D721Med (cell line): Measurements from ENCODE around the gene AGPAT2.

Experiments
- DNase-seq: peaks from one replicate; pipeline ENCODE4 v3.0.0; 2011; ENCODE audit warnings: low spot score; ENCODE audit not compliant: insufficient read length
- FAIRE-seq: peaks from 2 replicates; lab custom pipeline; 2011; peaks lifted over from hg19 to GRCh38; lab: Jason Lieb, UNC
- TF ChIP-seq, protein P1 (sequence below): IDR thresholded peaks from 2 replicates; pipeline ENCODE4 v1.5.1; 2012; ENCODE audit warnings: mild to moderate bottlenecking, control low read depth; ENCODE audit not compliant: insufficient read depth; ENCODE audit errors: missing control alignments

The AGPAT2 gene

DNA sequence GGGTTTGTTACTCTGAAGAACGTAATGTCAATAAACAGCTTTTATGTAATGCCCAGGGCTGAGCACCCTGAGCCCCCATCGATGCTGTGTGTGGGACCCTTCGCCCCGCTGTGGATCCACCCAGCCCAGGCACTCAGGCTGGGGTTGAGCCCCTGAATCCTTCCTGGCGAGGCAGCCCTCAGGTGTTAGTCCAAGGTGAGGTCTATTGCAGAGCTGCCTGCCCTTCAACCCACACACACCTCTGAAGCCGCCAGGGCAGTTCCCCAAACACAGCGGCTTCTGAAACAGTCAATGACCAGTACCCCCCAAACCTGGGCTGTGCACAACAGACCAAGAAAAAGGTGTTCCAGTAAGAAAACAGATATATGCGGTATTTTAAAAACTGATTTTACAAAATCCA, 36.7 kb upstream of the AGPAT2 start:
- FAIRE-seq (no peak), DNase-seq (no peak)
- TF ChIP-seq, protein P1, sequence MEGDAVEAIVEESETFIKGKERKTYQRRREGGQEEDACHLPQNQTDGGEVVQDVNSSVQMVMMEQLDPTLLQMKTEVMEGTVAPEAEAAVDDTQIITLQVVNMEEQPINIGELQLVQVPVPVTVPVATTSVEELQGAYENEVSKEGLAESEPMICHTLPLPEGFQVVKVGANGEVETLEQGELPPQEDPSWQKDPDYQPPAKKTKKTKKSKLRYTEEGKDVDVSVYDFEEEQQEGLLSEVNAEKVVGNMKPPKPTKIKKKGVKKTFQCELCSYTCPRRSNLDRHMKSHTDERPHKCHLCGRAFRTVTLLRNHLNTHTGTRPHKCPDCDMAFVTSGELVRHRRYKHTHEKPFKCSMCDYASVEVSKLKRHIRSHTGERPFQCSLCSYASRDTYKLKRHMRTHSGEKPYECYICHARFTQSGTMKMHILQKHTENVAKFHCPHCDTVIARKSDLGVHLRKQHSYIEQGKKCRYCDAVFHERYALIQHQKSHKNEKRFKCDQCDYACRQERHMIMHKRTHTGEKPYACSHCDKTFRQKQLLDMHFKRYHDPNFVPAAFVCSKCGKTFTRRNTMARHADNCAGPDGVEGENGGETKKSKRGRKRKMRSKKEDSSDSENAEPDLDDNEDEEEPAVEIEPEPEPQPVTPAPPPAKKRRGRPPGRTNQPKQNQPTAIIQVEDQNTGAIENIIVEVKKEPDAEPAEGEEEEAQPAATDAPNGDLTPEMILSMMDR, result no peak

DNA sequence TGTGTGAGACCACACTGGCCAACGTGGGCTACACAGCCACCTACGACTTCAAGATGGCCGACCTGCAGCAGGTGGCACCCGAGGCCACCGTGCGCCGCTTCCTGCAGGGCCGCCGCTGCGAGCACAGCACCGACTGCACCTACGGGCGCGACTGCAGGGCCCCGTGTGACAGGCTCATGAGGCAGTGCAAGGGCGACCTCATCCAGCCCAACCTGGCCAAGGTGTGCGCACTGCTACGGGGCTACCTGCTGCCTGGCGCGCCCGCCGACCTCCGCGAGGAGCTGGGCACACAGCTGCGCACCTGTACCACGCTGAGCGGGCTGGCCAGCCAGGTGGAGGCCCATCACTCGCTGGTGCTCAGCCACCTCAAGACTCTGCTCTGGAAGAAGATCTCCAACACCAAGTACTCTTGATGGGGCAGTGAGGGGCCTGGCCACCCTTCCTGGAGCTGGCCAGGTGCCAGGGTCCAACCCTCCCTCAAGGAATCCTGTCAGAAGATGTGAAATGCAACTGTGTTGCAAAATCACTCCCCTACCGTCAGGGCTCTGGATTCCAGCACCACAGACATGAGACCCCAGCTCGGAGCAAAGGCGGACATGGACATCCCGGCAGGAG, 36.2 kb upstream of the AGPAT2 start:
- TF ChIP-seq, protein P1, result no peak
- FAIRE-seq (no peak), DNase-seq (no peak)

DNA sequence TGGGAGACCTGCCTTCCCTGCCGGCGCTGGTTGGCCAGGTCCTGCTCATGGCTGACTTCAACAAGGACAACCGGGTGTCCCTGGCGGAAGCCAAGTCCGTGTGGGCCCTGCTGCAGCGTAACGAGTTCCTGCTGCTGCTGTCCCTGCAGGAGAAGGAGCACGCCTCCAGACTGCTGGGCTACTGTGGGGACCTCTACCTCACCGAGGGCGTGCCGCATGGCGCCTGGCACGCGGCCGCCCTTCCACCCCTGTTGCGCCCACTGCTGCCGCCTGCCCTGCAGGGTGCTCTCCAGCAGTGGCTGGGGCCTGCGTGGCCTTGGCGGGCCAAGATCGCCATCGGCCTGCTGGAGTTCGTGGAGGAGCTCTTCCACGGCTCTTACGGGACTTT, 35.7 kb upstream of the AGPAT2 start:
- TF ChIP-seq, protein P1, result no peak
- no peak for FAIRE-seq
- no peak for DNase-seq

DNA sequence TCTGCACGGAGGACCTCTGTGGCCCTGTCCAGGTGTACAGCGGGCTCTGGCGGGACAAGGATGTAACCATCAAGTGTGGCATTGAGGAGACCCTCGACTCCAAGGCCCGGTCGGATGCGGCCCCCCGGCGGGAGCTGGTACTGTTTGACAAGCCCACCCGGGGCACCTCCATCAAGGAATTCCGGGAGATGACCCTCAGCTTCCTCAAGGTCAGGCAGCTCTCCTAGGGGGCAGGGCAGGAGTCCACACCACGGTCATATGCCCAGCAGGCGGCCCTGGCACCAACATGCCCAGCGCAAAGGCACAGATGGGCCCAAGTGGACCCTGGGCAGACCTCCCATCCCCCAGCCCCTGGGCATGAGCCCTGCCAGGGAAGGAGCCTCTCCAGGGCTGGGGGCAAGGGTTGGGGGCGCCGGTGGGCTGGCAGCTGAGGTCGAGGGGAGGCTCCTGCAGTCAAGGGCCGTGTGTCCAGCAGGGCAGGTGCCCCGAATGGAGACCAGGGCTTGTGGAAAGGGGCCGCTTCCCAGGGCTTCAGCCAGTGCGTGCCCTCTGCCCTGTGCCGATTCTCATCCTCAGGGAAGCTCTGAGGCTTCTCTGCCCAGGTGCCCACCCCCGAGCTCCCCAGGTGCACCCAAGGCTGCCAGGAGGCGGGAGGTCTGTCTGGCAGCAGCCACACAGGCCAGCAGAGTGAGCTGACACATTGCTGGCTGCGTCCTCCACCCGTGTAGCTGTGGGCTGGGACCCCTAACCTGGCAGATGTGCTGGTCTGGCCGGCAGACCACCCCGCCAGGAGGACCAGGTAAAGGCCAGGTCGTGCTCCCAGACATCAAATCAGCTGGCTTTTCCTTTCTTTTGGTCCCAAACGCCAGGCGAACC, 35.1 kb upstream of the AGPAT2 start:
- FAIRE-seq (no peak), DNase-seq (no peak)
- TF ChIP-seq, protein P1, result no peak

DNA sequence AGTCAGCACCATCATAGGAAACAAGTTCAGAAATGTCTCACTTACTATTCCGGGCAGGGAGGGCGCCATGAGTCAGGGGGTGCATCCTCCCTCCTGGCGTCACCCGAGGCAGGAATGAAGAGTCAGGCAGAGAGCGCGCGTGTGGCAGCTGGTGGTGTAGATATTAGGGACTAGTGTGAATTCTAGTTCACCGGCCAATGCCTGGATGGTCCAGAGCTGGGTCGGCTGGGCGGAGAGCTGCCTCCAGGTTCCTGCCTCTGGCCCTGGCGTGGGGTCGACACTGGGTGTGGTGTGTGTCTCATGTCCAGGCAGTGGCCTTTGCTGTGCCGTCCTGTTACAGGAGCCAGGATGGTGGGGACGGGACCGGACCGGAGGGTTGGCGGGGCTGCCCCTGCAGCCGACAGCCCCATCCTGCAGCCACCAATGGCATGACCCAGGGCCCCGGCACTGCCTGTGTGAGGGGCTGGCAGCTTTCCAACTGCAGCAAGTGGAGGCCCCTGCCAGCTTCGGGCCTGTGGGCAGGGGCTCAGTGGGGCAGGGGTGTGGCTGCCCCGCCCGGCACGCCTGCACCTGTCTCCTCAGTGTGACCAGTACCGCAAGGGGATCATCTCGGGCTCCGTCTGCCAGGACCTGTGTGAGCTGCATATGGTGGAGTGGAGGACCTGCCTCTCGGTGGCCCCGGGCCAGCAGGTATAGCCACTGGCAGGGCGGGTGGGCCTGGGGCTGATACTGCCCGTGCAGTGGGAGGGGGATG, 34.3 kb upstream of the AGPAT2 start:
- TF ChIP-seq, protein P1, result no peak
- no peak for DNase-seq
- FAIRE-seq, result no peak

DNA sequence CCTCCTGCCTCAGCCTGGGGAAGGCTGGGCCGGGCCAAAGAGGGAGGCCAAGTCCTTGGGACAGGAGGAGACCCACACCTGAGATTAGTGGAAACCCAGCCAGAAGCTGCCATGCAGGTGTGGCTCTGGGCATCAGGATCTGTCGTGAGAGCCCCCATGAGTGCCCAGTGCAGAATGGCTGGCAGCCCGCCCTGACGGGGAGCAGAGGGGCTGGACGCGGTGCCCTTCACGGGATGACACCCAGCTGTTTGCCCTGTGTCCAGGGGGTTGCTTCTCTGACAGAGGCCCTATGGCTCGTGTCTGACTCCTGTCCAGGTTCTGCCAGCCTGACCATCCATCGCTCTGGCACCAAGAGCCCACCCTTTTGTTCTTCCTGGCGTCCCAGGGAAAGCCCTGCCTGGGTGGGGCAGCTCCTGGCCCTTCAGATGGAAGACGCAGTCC, 33.7 kb upstream of the AGPAT2 start:
- DNase-seq, result no peak
- no peak for FAIRE-seq
- TF ChIP-seq, protein P1, result no peak
